Gastroesophageal sphincter (tissue), 3 donors: Measurements from ENCODE around the gene FOLR1.

Experiments
- EP300 ChIP-seq: sonication (generic); formaldehyde crosslinking; IDR thresholded peaks from one replicate; pipeline ENCODE4 v1.6.1; 2017; ENCODE audit warnings: antibody characterized with exemption, mild to moderate bottlenecking
- POLR2A ChIP-seq, 2 donors: fragments of 450-650 bp; IDR thresholded peaks; one replicate each; pipeline ENCODE4 v1.6.1; 2017; ENCODE audit warnings: antibody characterized with exemption in 2 of 2, mild to moderate bottlenecking in 2 of 2, moderate library complexity in 1 of 2
- POLR2AphosphoS5 ChIP-seq: sonication (generic); formaldehyde crosslinking; IDR thresholded peaks from one replicate; pipeline ENCODE4 v1.6.1; 2017; ENCODE audit warnings: antibody characterized with exemption
- TF ChIP-seq, protein P1 (sequence below), 4 experiments: fragments of 200-600 bp in 2 of 4; fragments of 450-650 bp in 2 of 4; sonication (generic) in 1 of 4; IDR thresholded peaks; one replicate each; pipeline ENCODE4 v1.5.1; 2017 to 2019; ENCODE audit warnings: antibody characterized with exemption in 4 of 4, mild to moderate bottlenecking in 2 of 4, moderate library complexity in 2 of 4

- TF ChIP-seq POLR2A (IDR thresholded peaks at IDR 0.05) (no peak), EP300 (no peak), POLR2AphosphoS5 (no peak)
- TF ChIP-seq, protein P1, sequence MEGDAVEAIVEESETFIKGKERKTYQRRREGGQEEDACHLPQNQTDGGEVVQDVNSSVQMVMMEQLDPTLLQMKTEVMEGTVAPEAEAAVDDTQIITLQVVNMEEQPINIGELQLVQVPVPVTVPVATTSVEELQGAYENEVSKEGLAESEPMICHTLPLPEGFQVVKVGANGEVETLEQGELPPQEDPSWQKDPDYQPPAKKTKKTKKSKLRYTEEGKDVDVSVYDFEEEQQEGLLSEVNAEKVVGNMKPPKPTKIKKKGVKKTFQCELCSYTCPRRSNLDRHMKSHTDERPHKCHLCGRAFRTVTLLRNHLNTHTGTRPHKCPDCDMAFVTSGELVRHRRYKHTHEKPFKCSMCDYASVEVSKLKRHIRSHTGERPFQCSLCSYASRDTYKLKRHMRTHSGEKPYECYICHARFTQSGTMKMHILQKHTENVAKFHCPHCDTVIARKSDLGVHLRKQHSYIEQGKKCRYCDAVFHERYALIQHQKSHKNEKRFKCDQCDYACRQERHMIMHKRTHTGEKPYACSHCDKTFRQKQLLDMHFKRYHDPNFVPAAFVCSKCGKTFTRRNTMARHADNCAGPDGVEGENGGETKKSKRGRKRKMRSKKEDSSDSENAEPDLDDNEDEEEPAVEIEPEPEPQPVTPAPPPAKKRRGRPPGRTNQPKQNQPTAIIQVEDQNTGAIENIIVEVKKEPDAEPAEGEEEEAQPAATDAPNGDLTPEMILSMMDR (IDR thresholded peaks at IDR 0.05): no peak
Observed at GRCh38 chr11:72202571-72202970, 10.6 kb downstream of the FOLR1 start.
